ENCODE results near the gene PAF1.

DNA sequence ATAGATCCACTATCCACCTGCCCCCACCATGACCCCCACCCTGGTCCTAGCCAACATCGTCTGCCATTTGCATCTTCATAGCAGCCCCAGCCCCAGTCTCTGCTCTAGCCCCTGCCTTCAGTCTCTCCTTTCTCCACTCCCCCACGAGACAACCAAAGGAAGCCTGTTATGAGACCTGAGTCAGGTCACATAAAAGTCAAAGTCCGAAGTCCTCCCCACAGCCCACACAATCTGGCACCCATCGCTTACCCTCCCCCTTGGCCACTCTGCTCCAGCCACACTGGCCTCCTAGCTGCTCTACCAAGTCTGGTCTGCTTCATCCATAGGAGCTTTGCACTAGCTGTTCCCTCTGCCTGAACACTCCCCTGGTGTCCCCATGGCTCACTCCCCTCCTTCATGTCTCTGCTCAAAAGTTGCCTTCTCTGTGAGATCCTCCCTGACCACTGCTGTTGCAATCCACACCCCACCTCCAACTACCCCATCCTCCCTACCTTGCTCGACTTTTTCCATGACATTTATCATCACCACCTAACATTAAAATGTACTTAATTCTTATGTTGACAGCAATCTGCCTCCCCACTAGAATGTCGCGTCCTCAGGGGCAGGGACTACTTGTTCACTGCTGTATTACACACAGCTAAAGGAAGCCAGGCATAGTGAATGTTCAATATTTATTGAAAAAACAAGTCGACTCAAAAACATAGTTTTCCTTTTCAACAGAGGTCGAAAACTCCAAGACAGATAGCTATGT lies 20.4 kb upstream of the PAF1 start:
- no peak for TF ChIP-seq CTCF (conservative IDR thresholded peaks at IDR 0.05)
- TF ChIP-seq ZFX (IDR thresholded peaks at IDR 0.05): no peak

Data from C4-2B (cell line).